Motor neuron (in vitro differentiated cells): ENCODE results near the gene CHMP6. TPM values are rescaled to one million over a fixed set of nuclear protein-coding genes. Genes with fewer than 3 reads are reported as not detected.
A peak's percentile ranks its signal among the peaks of the same experiment; 100 is the strongest.
"Not testable (repeated sequence)": the region's sequence is repeated elsewhere in the genome, so short reads cannot be mapped to it uniquely, and the experiment has no call there.

Experiments
- ATAC-seq, 8 experiments: fragments of 200-7000 bp; cut with Tn5 transposase; replicated peaks in 6 of 8; 2 replicates each; pipeline ENCODE4 v1.8.0; 2021; ENCODE audit warnings: mild to moderate bottlenecking in 8 of 8, moderate library complexity in 8 of 8
- H3K27ac ChIP-seq, 2 donors: fragments of 250-450 bp; sonication (Bioruptor Pico); 2 replicates each; pipeline ENCODE4 v1.9.0; 2021; ENCODE audit warnings: antibody characterized with exemption in 2 of 2, mild to moderate bottlenecking in 2 of 2, moderate library complexity in 1 of 2
- H3K4me1 ChIP-seq, 2 donors: fragments of 250-450 bp; sonication (Bioruptor Pico); replicated peaks in 1 of 2; 2 replicates each; pipeline ENCODE4 v1.6.1; 2021; ENCODE audit warnings: antibody characterized with exemption in 2 of 2, mild to moderate bottlenecking in 2 of 2, moderate library complexity in 1 of 2
- H3K4me3 ChIP-seq, 5 donors: fragments of 250-450 bp; sonication (Bioruptor Pico); 2 replicates each; pipeline ENCODE4 v1.9.0; 2021; ENCODE audit warnings: antibody characterized with exemption in 5 of 5, mild to moderate bottlenecking in 5 of 5, moderate library complexity in 4 of 5
- WGBS, 10 experiments: fragments of 450-650 bp; shearing (Covaris generic); methylation state at CpG; one replicate each; pipeline ENCODE4 v1.0.0; 2022; 5-methylcytosine and 5-hydroxymethylcytosine counted together
- in situ Hi-C, 9 experiments: fragments of 400-800 bp; cut with MboI; loops; one replicate each; pipeline ENCODE4 v1.15.0; 2021; ENCODE audit warnings: low sequenced_read_pairs in 9 of 9, low pct_unique_long_range_greater_than_20kb in 2 of 9; ENCODE audit not compliant: unreplicated experiment in 9 of 9
- total RNA-seq, 8 experiments: library from RNA; unstranded; fragments of 300-600 nt; gene quantifications; 2 replicates each; pipeline versions ENCODE4 v1.2.3 to v1.2.4, GENCODE V29; 2022

Gene CHMP6
- total RNA-seq, 8 experiments from 2014 or later = 13.1 to 27.2 (median 21.7) TPM

DNA sequence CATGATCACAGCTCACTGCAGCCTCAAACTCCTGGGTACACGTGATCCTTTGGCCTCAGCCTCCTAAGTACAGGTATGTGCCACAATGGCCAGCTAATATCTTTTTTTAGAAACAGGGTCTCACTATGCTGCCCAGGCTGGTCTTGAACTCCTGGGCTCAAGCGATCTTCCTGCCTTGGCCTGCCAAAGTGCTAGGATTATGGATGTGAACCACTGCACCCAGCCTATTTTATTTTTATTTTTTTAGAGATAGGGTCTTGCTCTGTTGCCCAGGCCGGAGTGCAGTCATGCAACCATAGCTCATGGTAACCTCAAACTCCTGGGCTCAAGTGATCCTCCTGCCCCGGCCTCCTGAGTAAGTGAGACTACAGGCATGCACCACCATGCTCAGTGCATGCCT, 25.7 kb downstream of the CHMP6 start:
- ATAC-seq, H3K27ac ChIP-seq, H3K4me3 ChIP-seq: not testable (repeated sequence)
- WGBS, 10 experiments = 85 to 100% (median 93%) methylated on average over 1 to 3 of the region's 4 CpGs; no CpG with 5 or more reads in 1 of the 10 experiments
- in situ Hi-C loops = loop anchor here in 2 of 9 experiments (25.0 kb wide), 2 partner anchors 95 to 220 kb away; partner anchors contain the start of genes NDUFAF8 (in 1 of the 2) and TEPSIN (in 1 of the 2)
- peaks cover 10 to 11% of the 10 kb centered on the region in 2 donors for H3K4me1 ChIP-seq

GRCh38 chr17:81018044-81018802, 26.6 kb downstream of the CHMP6 start:
- H3K4me3 ChIP-seq = peak overlapping the region in 1 of 5 donors; percentile 7
- 7 to 58% (median 33%) methylated on average over 3 to 23 of the region's 29 CpGs for WGBS, 10 experiments
- in situ Hi-C loops = loop anchor here in 2 of 9 experiments (25.0 kb wide), 2 partner anchors 94 to 219 kb away; partner anchors contain the start of genes NDUFAF8 (in 1 of the 2) and TEPSIN (in 1 of the 2)
- peaks cover 10 to 11% of the 10 kb centered on the region in 2 donors for H3K4me1 ChIP-seq
- peak overlapping the region; percentile 10 to 50 for H3K27ac ChIP-seq
- peak; percentile 46 to 84 (median 74) for ATAC-seq

DNA sequence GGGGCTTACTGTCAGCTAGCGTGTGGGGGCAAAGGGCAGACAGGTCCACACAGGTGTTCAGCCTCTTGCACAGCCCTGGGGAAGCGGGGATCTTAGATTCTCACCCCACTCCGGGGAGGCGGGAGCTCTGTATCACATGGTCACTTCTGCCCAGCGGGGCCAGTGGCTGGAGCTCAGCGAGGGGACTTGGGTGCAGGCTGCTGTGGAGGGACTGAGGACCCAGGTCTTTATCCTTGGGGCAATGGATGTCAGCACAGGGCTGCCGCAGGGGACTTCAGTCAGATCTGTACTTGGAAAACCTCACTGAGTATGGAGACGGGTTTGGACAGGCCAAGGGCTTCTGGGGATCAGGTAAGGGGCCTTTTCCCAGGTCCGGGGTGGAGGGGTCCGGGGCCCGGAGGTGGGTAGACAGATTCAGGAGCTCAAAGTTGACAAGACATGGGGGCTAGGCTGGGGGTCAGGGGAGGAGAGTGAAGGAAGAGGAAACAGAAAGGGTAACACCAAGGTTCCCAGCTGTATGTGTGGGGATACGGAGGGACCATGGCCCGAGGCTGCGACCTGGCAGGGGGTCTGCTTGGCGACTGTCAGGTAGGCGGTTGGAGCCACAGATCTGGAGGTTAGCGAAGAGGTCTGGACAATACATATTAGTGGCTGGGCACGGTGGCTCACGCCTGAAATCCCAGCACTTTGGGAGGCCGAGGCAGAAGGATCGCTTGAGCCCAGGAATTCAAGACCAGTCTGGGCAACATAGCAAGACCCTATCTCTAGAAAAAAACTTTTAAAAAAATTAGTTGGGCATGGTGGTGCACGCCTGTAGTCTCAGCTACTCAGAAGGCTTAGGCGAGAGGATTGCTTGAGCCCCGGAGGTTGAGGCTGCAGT, 28.2 kb downstream of the CHMP6 start:
- WGBS, 10 experiments = 80 to 100% (median 100%) methylated on average over 1 to 5 of the region's 24 CpGs; no CpG with 5 or more reads in 3 of the 10 experiments
- no peak for ATAC-seq
- H3K27ac ChIP-seq = no peak overlapping the region
- in situ Hi-C loops = loop anchor here in 2 of 9 experiments (25.0 kb wide), 2 partner anchors 92 to 217 kb away; partner anchors contain the start of genes NDUFAF8 (in 1 of the 2) and TEPSIN (in 1 of the 2)
- peaks cover 10 to 11% of the 10 kb centered on the region in 2 donors for H3K4me1 ChIP-seq
- H3K4me3 ChIP-seq = no peak overlapping the region

DNA sequence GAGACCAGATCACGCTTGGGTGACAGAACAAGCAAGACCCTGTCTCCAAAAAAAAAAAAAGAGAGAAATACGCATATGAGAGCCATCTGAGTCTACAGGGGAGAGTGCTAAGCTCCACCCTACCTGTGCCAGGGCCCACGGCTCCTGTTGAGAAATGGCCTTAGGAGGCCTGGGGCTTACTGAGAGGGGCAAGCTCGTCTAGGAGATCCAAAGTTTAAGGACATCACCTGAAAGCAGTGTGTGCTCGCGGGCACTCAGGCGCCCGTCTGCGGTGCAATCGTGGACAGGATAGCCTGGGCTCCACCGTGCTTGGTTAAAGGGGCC, 28.8 kb downstream of the CHMP6 start:
- H3K4me1 ChIP-seq = peaks cover 10 to 11% of the 10 kb centered on the region in 2 donors
- H3K27ac ChIP-seq = no peak overlapping the region
- WGBS, 10 experiments = 10 to 100% (median 100%) methylated on average over 1 to 3 of the region's 11 CpGs; no CpG with 5 or more reads in 5 of the 10 experiments
- no peak overlapping the region for H3K4me3 ChIP-seq
- in situ Hi-C loops = loop anchor here in 2 of 9 experiments (25.0 kb wide), 2 partner anchors 92 to 217 kb away; partner anchors contain the start of genes NDUFAF8 (in 1 of the 2) and TEPSIN (in 1 of the 2)
- no peak for ATAC-seq

DNA sequence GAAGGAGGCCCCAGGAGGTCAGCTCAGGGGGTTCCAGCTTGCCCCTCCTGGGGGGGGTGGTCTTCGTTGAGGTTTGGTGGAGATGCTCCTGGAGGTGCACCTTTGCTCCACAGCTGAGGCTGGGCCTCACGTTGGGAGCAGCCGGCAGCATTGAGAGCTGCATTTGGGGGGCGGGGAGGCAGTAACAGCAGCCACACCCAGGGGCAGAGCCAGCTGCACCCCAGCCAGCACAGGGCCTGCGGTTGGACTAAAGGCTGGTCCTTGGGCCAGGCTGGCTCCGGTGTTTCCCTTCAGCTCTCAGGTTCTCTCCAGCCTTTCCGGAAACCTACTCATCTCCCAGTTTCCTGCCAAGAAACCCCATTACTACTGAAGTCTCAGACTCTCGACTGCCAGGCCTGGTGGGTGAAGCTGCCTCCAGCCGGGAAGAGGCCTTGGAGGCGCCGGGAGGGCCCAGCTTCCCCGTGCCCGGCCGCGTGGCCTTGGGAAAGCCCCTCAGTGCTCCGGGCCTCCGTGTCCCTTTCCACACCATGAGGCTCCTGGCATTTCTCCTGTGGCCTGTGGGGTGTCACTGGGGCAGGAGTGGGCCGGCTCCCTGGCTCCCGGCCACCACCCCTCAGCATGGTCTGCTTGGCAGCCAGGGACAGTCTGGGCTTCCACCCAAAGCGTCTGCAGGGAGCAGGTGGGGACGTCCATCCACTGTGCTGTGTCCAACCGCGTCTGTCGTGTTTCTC, 29.3 kb downstream of the CHMP6 start:
- Histone ChIP-seq H3K4me3 (no peak overlapping the region), H3K4me1 (peaks cover 10 to 13% of the 10 kb centered on the region in 2 donors), H3K27ac (no peak overlapping the region)
- ATAC-seq = peak in 4 of 8 experiments; percentile 24 to 78 (median 70)
- in situ Hi-C loops = loop anchor here in 2 of 9 experiments (25.0 kb wide), 2 partner anchors 91 to 216 kb away; partner anchors contain the start of genes NDUFAF8 (in 1 of the 2) and TEPSIN (in 1 of the 2)
- WGBS, 10 experiments = 6 to 80% (median 55%) methylated on average over 1 to 4 of the region's 24 CpGs; no CpG with 5 or more reads in 6 of the 10 experiments

GRCh38 chr17:81021531-81022343, 30.1 kb downstream of the CHMP6 start:
- Histone ChIP-seq H3K4me3 (no peak overlapping the region), H3K27ac (no peak overlapping the region), H3K4me1 (peaks cover 12 to 21% of the 10 kb centered on the region in 2 donors)
- ATAC-seq = no peak
- 71 to 100% (median 88%) methylated on average over 1 to 8 of the region's 19 CpGs; no CpG with 5 or more reads in 2 of the 10 experiments for WGBS, 10 experiments
- in situ Hi-C loops = loop anchor here in 2 of 9 experiments (25.0 kb wide), 2 partner anchors 91 to 216 kb away; partner anchors contain the start of genes NDUFAF8 (in 1 of the 2) and TEPSIN (in 1 of the 2)

DNA sequence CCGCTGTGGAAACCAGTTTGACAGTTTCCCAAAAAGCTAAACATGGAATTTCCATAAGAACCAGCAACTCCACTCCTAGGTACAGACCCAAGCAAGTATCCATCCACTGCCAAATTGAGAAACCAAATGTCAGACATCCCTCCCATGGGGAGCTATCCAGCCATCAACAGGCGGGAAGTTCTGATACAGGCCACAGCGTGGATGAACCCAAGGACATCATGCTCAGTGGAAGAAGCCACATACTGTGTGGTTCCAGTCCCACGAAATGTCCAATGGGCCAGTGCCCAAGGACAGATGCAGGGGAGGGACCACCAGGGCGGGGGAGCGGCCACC, 30.7 kb downstream of the CHMP6 start:
- no peak overlapping the region for H3K27ac ChIP-seq
- in situ Hi-C loops = loop anchor here in 2 of 9 experiments (25.0 kb wide), 2 partner anchors 90 to 215 kb away; partner anchors contain the start of genes NDUFAF8 (in 1 of the 2) and TEPSIN (in 1 of the 2)
- H3K4me3 ChIP-seq = no peak overlapping the region
- no peak for ATAC-seq
- H3K4me1 ChIP-seq = peaks cover 17 to 27% of the 10 kb centered on the region in 2 donors
- 80 to 100% (median 100%) methylated on average over 1 to 2 of the region's 6 CpGs; no CpG with 5 or more reads in 2 of the 10 experiments for WGBS, 10 experiments

GRCh38 chr17:81025065-81025740, 33.6 kb downstream of the CHMP6 start:
- Histone ChIP-seq H3K27ac (no peak overlapping the region), H3K4me3 (no peak overlapping the region), H3K4me1 (peaks cover 21 to 30% of the 10 kb centered on the region in 2 donors)
- ATAC-seq = no peak
- 3 to 100% (median 83%) methylated on average over 1 to 12 of the region's 16 CpGs; no CpG with 5 or more reads in 1 of the 10 experiments for WGBS, 10 experiments
- in situ Hi-C loops = no loop called here

- H3K4me3 ChIP-seq = no peak overlapping the region
- in situ Hi-C loops = no loop called here
- H3K4me1 ChIP-seq = peaks cover 21 to 30% of the 10 kb centered on the region in 2 donors
- no peak overlapping the region for H3K27ac ChIP-seq
- WGBS, 10 experiments = 0 to 90% (median 69%) methylated on average over 1 to 6 of the region's 22 CpGs; no CpG with 5 or more reads in 4 of the 10 experiments
- ATAC-seq = peak in 2 of 8 experiments; percentile 7 to 41
Observed at GRCh38 chr17:81025741-81026129, 34.1 kb downstream of the CHMP6 start.

- ATAC-seq = peak in 1 of 8 experiments; percentile 33
- in situ Hi-C loops = no loop called here
- WGBS, 10 experiments = 6 to 100% (median 79%) methylated on average over 1 to 12 of the region's 31 CpGs; no CpG with 5 or more reads in 2 of the 10 experiments
- peaks cover 21 to 37% of the 10 kb centered on the region in 2 donors for H3K4me1 ChIP-seq
- peak overlapping the region in 1 of 2 donors; percentile 10 for H3K27ac ChIP-seq
- no peak overlapping the region for H3K4me3 ChIP-seq
Observed at GRCh38 chr17:81026266-81027036, 34.8 kb downstream of the CHMP6 start.
